Right lobe of liver (tissue), 6 donors: ENCODE measurements around the gene EDEM3. TPM values are rescaled to one million over a fixed set of nuclear protein-coding genes. Genes with fewer than 3 reads are reported as not detected.

ENCODE experiments used
- ATAC-seq, 4 donors: fragments of 200-7000 bp; cut with Tn5 transposase; one replicate each; pipeline ENCODE4 v1.9.1; 2020; ENCODE audit warnings: mild to moderate bottlenecking in 4 of 4, moderate library complexity in 4 of 4
- DNase-seq, 3 donors: peaks; one replicate each; pipeline ENCODE4 v3.0.0-alpha.2; 2020
- H3K27ac ChIP-seq, 3 donors: fragments of 200-600 bp; one replicate each; pipeline ENCODE4 v1.8.0; 2022
- H3K27me3 ChIP-seq, 2 donors: fragments of 200-600 bp; one replicate each; pipeline ENCODE4 v1.8.0; 2022
- H3K36me3 ChIP-seq, 4 donors: fragments of 200-600 bp; sonication (generic) in 1 of 4; one replicate each; pipeline versions ENCODE4 v1.5.1 to v1.8.0; 2017 to 2022; ENCODE audit warnings: control low read depth in 1 of 4
- H3K4me1 ChIP-seq, 4 donors: fragments of 200-600 bp; sonication (generic) in 1 of 4; one replicate each; pipeline versions ENCODE4 v1.5.1 to v1.8.0; 2017 to 2022; ENCODE audit warnings: control low read depth in 1 of 4
- H3K4me3 ChIP-seq, 3 donors: fragments of 200-600 bp; one replicate each; pipeline ENCODE4 v1.8.0; 2022
- H3K9me3 ChIP-seq, 4 donors: fragments of 200-600 bp; sonication (generic) in 1 of 4; one replicate each; pipeline versions ENCODE4 v1.5.1 to v1.8.0; 2017 to 2022; ENCODE audit warnings: control low read depth in 1 of 4
- CTCF ChIP-seq, 4 donors: fragments of 200-600 bp in 3 of 4; fragments of 450-650 bp in 1 of 4; IDR thresholded peaks; one replicate each; pipeline versions ENCODE4 v1.5.1 to v1.8.0; 2016 to 2022; ENCODE audit warnings: antibody characterized with exemption in 4 of 4, mild to moderate bottlenecking in 2 of 4
- POLR2A ChIP-seq: fragments of 450-650 bp; IDR thresholded peaks from one replicate; pipeline ENCODE4 v1.6.1; 2017; ENCODE audit warnings: antibody characterized with exemption, mild to moderate bottlenecking
- WGBS: methylation state at CpG from one replicate; pipeline ENCODE4 v1.1.6; 2018; ENCODE audit warnings: low coverage, low lambda C conversion rate; ENCODE audit not compliant: insufficient coverage; ENCODE audit errors: missing lambda C conversion rate; 5-methylcytosine and 5-hydroxymethylcytosine counted together
- intact Hi-C, 2 donors: fragments of 100-400 bp; cut with DNase I; formaldehyde crosslinking; loops; one replicate each; pipeline versions ENCODE4 v1.11.2 to v1.14.1; 2022
- total RNA-seq, 6 experiments: library from RNA; depleted of rRNA in 2 of 6; stranded (reverse); fragments of >200 nt in 2 of 6; fragmentation: NEBNext Ultra II Directional in 3 of 6; extraction: Animal tissue kit (Norgen Biotek cat#: 25700) in 3 of 6; gene quantifications; one replicate each; pipeline versions ENCODE4 v1.1.0 to v1.2.4, GENCODE V29; 2016 to 2023
- donor health status: DM: no; HTN: yes; CAD: no.
- donor health status: DM: no; HTN: no; CAD: no.
- donor health status: DM: no; HTN: no; CAD: no.
- donor health status: DM: no; HTN: yes; CAD: no.
- donor health status: DM: no; HTN: yes; CAD: no.

Gene EDEM3
- total RNA-seq, 6 experiments from 2014 or later, result 18.5 to 36.4 (median 31.0) TPM

- Histone ChIP-seq H3K4me1 (peaks cover 0 to 10% (median 0%) of the 10 kb centered on the region in 4 donors), H3K27ac (no peak overlapping the region), H3K27me3 (no peaks in the 10 kb centered on the region), H3K9me3 (no peaks in the 10 kb centered on the region), H3K4me3 (no peak overlapping the region), H3K36me3 (no peaks in the 10 kb centered on the region)
- intact Hi-C loops, result no loop called here
- no peak for TF ChIP-seq POLR2A
- no peak for TF ChIP-seq CTCF (IDR thresholded peaks at IDR 0.05)
- DNase-seq (no peak), ATAC-seq (no peak)
- 80% methylated on average over 1 of the region's 2 CpGs for WGBS
These were observed 94.0 kb downstream of the EDEM3 start for GRCh38 chr1:184660462-184661191.

GRCh38 chr1:184658055-184658454 is 96.6 kb downstream of the EDEM3 start:
- Histone ChIP-seq H3K27me3 (no peaks in the 10 kb centered on the region), H3K27ac (no peak overlapping the region), H3K4me1 (no peaks in the 10 kb centered on the region), H3K9me3 (no peaks in the 10 kb centered on the region), H3K36me3 (no peaks in the 10 kb centered on the region), H3K4me3 (no peak overlapping the region)
- DNase-seq (no peak), ATAC-seq (no peak)
- 89% methylated on average over 2 of the region's 2 CpGs for WGBS
- intact Hi-C loops, result no loop called here
- no peak for TF ChIP-seq CTCF (IDR thresholded peaks at IDR 0.05)
- no peak for TF ChIP-seq POLR2A

GRCh38 chr1:184656221-184656620 is 98.4 kb downstream of the EDEM3 start:
- Histone ChIP-seq H3K4me1 (no peaks in the 10 kb centered on the region), H3K4me3 (no peak overlapping the region), H3K27me3 (no peaks in the 10 kb centered on the region), H3K27ac (no peak overlapping the region), H3K36me3 (no peaks in the 10 kb centered on the region), H3K9me3 (no peaks in the 10 kb centered on the region)
- ATAC-seq (no peak), DNase-seq (no peak)
- TF ChIP-seq POLR2A (no peak), CTCF (IDR thresholded peaks at IDR 0.05) (no peak)
- intact Hi-C loops, result no loop called here
- 82% methylated on average over 2 of the region's 2 CpGs for WGBS

GRCh38 chr1:184655185-184655584 is 99.5 kb downstream of the EDEM3 start:
- intact Hi-C loops, result no loop called here
- Histone ChIP-seq H3K4me1 (no peaks in the 10 kb centered on the region), H3K9me3 (no peaks in the 10 kb centered on the region), H3K4me3 (no peak overlapping the region), H3K27ac (no peak overlapping the region), H3K36me3 (no peaks in the 10 kb centered on the region), H3K27me3 (no peaks in the 10 kb centered on the region)
- DNase-seq, result no peak
- no peak for ATAC-seq
- TF ChIP-seq CTCF (IDR thresholded peaks at IDR 0.05) (no peak), POLR2A (no peak)
